ENCODE measurements around the gene MOXD1. TPM values are rescaled to one million over a fixed set of nuclear protein-coding genes. Genes with fewer than 3 reads are reported as not detected.

The MOXD1 gene
- total and polyA plus RNA-seq, 3 experiments from 2014 or later: 0.25 TPM; not detected in 2

GRCh38 chr6:132251711-132252110, 149.6 kb downstream of the MOXD1 start:
- Histone ChIP-seq H3K36me3 (ENCODE audit: insufficient read depth, low read length) (no peaks in the 10 kb centered on the region), H3K4me3 (ENCODE audit: low read length) (no peak overlapping the region), H3K9me3 (ENCODE audit: low read length) (no peaks in the 10 kb centered on the region), H3K4me1 (ENCODE audit: insufficient read depth, low read length) (no peaks in the 10 kb centered on the region), H3K27me3 (ENCODE audit: insufficient read depth, low read length, poor library complexity, severe bottlenecking) (no peaks in the 10 kb centered on the region), H3K27ac (ENCODE audit: low read depth, low read length) (no peak overlapping the region)
- Mint-ChIP-seq H3K4me3 (no peak overlapping the region), H3K4me1 (no peaks in the 10 kb centered on the region), H3K36me3 (no peaks in the 10 kb centered on the region), H3K27ac (no peak overlapping the region), H3K9me3 (no peaks in the 10 kb centered on the region), H3K27me3 (peaks cover 11 to 20% of the 10 kb centered on the region in 2 donors)
- ChIA-PET CTCF (no interaction called here), POLR2A (no interaction called here)
- no peak for DNase-seq

GRCh38 chr6:132247381-132248159, 153.7 kb downstream of the MOXD1 start:
- no peaks in the 10 kb centered on the region for H3K27me3 ChIP-seq (ENCODE audit: insufficient read depth, low read length, poor library complexity, severe bottlenecking)
- Mint-ChIP-seq H3K4me1 (no peaks in the 10 kb centered on the region), H3K4me3 (no peak overlapping the region), H3K27me3 (peaks cover 8 to 15% of the 10 kb centered on the region in 2 donors), H3K27ac (no peak overlapping the region), H3K9me3 (no peaks in the 10 kb centered on the region), H3K36me3 (no peaks in the 10 kb centered on the region)
- DNase-seq: no peak
- H3K9me3 ChIP-seq (ENCODE audit: low read length): no peaks in the 10 kb centered on the region
- ChIA-PET CTCF (no interaction called here), POLR2A (no interaction called here)
- H3K4me1 ChIP-seq (ENCODE audit: insufficient read depth, low read length): no peaks in the 10 kb centered on the region
- no peak overlapping the region for H3K4me3 ChIP-seq (ENCODE audit: low read length)
- no peak overlapping the region for H3K27ac ChIP-seq (ENCODE audit: low read depth, low read length)
- no peaks in the 10 kb centered on the region for H3K36me3 ChIP-seq (ENCODE audit: insufficient read depth, low read length)

GRCh38 chr6:132246632-132247270, 154.5 kb downstream of the MOXD1 start:
- Histone ChIP-seq H3K4me3 (ENCODE audit: low read length) (no peak overlapping the region), H3K27ac (ENCODE audit: low read depth, low read length) (no peak overlapping the region), H3K36me3 (ENCODE audit: insufficient read depth, low read length) (no peaks in the 10 kb centered on the region), H3K9me3 (ENCODE audit: low read length) (no peaks in the 10 kb centered on the region), H3K27me3 (ENCODE audit: insufficient read depth, low read length, poor library complexity, severe bottlenecking) (no peaks in the 10 kb centered on the region), H3K4me1 (ENCODE audit: insufficient read depth, low read length) (no peaks in the 10 kb centered on the region)
- Mint-ChIP-seq H3K27me3 (peaks cover 4 to 15% of the 10 kb centered on the region in 2 donors), H3K4me3 (no peak overlapping the region), H3K27ac (no peak overlapping the region), H3K9me3 (no peaks in the 10 kb centered on the region), H3K36me3 (no peaks in the 10 kb centered on the region), H3K4me1 (no peaks in the 10 kb centered on the region)
- DNase-seq: no peak
- ChIA-PET POLR2A (no interaction called here), CTCF (interaction anchor here (0.8 kb wide), 1 partner anchor 33 kb away, joined by 3 read pairs; no protein-coding TSS in a partner anchor)

- DNase-seq: no peak
- Histone ChIP-seq H3K9me3 (ENCODE audit: low read length) (no peaks in the 10 kb centered on the region), H3K36me3 (ENCODE audit: insufficient read depth, low read length) (no peaks in the 10 kb centered on the region), H3K4me3 (ENCODE audit: low read length) (no peak overlapping the region), H3K4me1 (ENCODE audit: insufficient read depth, low read length) (no peaks in the 10 kb centered on the region), H3K27ac (ENCODE audit: low read depth, low read length) (no peak overlapping the region), H3K27me3 (ENCODE audit: insufficient read depth, low read length, poor library complexity, severe bottlenecking) (no peaks in the 10 kb centered on the region)
- Mint-ChIP-seq H3K36me3 (no peaks in the 10 kb centered on the region), H3K4me3 (no peak overlapping the region), H3K27me3 (peaks cover 4 to 15% of the 10 kb centered on the region in 2 donors), H3K27ac (no peak overlapping the region), H3K9me3 (no peaks in the 10 kb centered on the region), H3K4me1 (no peaks in the 10 kb centered on the region)
- ChIA-PET CTCF (interaction anchor here (0.8 kb wide), 1 partner anchor 34 kb away, joined by 3 read pairs; no protein-coding TSS in a partner anchor), POLR2A (no interaction called here)
Measured at GRCh38 chr6:132246120-132246617, 155.1 kb downstream of the MOXD1 start.

Other genes starting within 250 kb of the MOXD1 start
- gene STX7, start 111.6 kb upstream of the MOXD1 start, total RNA-seq: 10 to 100 TPM; 19.0 to 25.1 TPM
- gene STX7, start 111.6 kb upstream of the MOXD1 start, polyA plus RNA-seq: 11.4 TPM
- gene TAAR9, start 136.8 kb upstream of the MOXD1 start, total RNA-seq: not detected
- not detected for gene TAAR9, start 136.8 kb upstream of the MOXD1 start, polyA plus RNA-seq
- gene TAAR8, start 151.2 kb upstream of the MOXD1 start, total RNA-seq: not detected
- gene TAAR8, start 151.2 kb upstream of the MOXD1 start, polyA plus RNA-seq: not detected
- gene TAAR6, start 168.8 kb upstream of the MOXD1 start, total RNA-seq: not detected
- not detected for gene TAAR6, start 168.8 kb upstream of the MOXD1 start, polyA plus RNA-seq
- not detected for gene TAAR5, start 188.3 kb upstream of the MOXD1 start, total RNA-seq
- not detected for gene TAAR5, start 188.3 kb upstream of the MOXD1 start, polyA plus RNA-seq
- not detected for gene TAAR2, start 222.8 kb upstream of the MOXD1 start, total RNA-seq
- not detected for gene TAAR2, start 222.8 kb upstream of the MOXD1 start, polyA plus RNA-seq

Measured in CD8-positive, alpha-beta memory T cell (primary cell).